ENCODE measurements around the gene OSMR.

- TF ChIP-seq CTCF (conservative IDR thresholded peaks at IDR 0.05; ENCODE audit: low read depth in 2 of 2) = no peak
- no peak for TF ChIP-seq POLR2AphosphoS5 (IDR thresholded peaks at IDR 0.05; ENCODE audit: low read depth)
- no peak for TF ChIP-seq REST (IDR thresholded peaks at IDR 0.05; ENCODE audit: unreplicated experiment)
- TF ChIP-seq EZH2 (IDR thresholded peaks at IDR 0.05; ENCODE audit: low read depth, unreplicated experiment) = no peak
- no peak for TF ChIP-seq JUNB (IDR thresholded peaks at IDR 0.05; ENCODE audit: unreplicated experiment)
- no peak for TF ChIP-seq EZH2phosphoT487 (IDR thresholded peaks at IDR 0.05; ENCODE audit: unreplicated experiment)
- no peak for TF ChIP-seq ZNF114 (CRISPR knock-in tag; IDR thresholded peaks at IDR 0.05)
- no peak for TF ChIP-seq ZNF331 (CRISPR knock-in tag; IDR thresholded peaks at IDR 0.05; ENCODE audit: low read depth)
Observed at GRCh38 chr5:38837416-38837815, 8.4 kb upstream of the OSMR start.

All from GM23338 (cell line).